Activated CD4-positive, alpha-beta T cell treated with anti-CD3 and anti-CD28 coated beads, Interleukin-2, amount 10 ng/mL, durations not matched to agents 7 days and 5 days (primary cell): ENCODE data around the gene LASP1NB.

Source experiments
- CTCF ChIA-PET: fragments of 350-600 bp; sonication (Branson Sonifier 250); formaldehyde crosslinking; loops from one replicate; lab custom pipeline; 2021; ENCODE audit warnings: antibody characterized with exemption; lab: Charles Lee
- POLR2A ChIA-PET: fragments of 350-600 bp; sonication (Branson Sonifier 250); formaldehyde crosslinking; loops from one replicate; lab custom pipeline; 2021; ENCODE audit warnings: antibody characterized with exemption; lab: Charles Lee
- DNase-seq: peaks from one replicate; pipeline ENCODE4 v3.0.0-alpha.2; 2020
- H3K27ac Mint-ChIP-seq: one replicate; pipeline ENCODE4 v1.8.0; 2021; ENCODE audit warnings: mild to moderate bottlenecking, moderate library complexity, mixed read lengths
- H3K27me3 Mint-ChIP-seq: one replicate; pipeline ENCODE4 v1.8.0; 2021; ENCODE audit warnings: mixed read lengths
- H3K36me3 Mint-ChIP-seq: one replicate; pipeline ENCODE4 v1.8.0; 2021; ENCODE audit warnings: low read depth, mixed read lengths
- H3K4me1 Mint-ChIP-seq: one replicate; pipeline ENCODE4 v1.8.0; 2021; ENCODE audit warnings: mixed read lengths
- H3K4me3 Mint-ChIP-seq: one replicate; pipeline ENCODE4 v1.8.0; 2021; ENCODE audit warnings: mild to moderate bottlenecking, moderate library complexity, mixed read lengths
- H3K9me3 Mint-ChIP-seq: one replicate; pipeline ENCODE4 v1.8.0; 2021; ENCODE audit warnings: mixed read lengths

The LASP1NB gene

GRCh38 chr17:38925263-38925995 is at the start of gene LASP1NB:
Gene LASP1NB, plus strand, starts transcription at chr17:38925614.
- Mint-ChIP-seq H3K4me1 (peaks cover 30% of the 10 kb centered on the region), H3K36me3 (peaks cover 5% of the 10 kb centered on the region), H3K4me3 (peak within 1 kb of the TSS; percentile 17), H3K9me3 (no peaks in the 10 kb centered on the region), H3K27me3 (no peaks in the 10 kb centered on the region), H3K27ac (peak within 1 kb of the TSS; percentile 72)
- POLR2A ChIA-PET, result interaction anchor here (1.0 kb wide), 1 partner anchor 25 kb away, joined by 3 read pairs; no protein-coding TSS in a partner anchor
- CTCF ChIA-PET, result interaction anchor here (0.8 to 2.0 kb wide), 4 partner anchors 15 to 40 kb away, joined by 3 to 4 read pairs (median 3); no protein-coding TSS in a partner anchor
- peak; percentile 57 for DNase-seq

- Mint-ChIP-seq H3K4me1 (peaks cover 93% of the 10 kb centered on the region), H3K27me3 (no peaks in the 10 kb centered on the region), H3K27ac (peak overlapping the region; percentile 79), H3K4me3 (no peak overlapping the region), H3K36me3 (peaks cover 46% of the 10 kb centered on the region), H3K9me3 (no peaks in the 10 kb centered on the region)
- peak; percentile 70 for DNase-seq
- POLR2A ChIA-PET, result no interaction called here
- CTCF ChIA-PET, result interaction anchor here (0.7 to 1.4 kb wide), 4 partner anchors 8 to 21 kb away, joined by 3 to 5 read pairs (median 4); no protein-coding TSS in a partner anchor
These were observed 48.1 kb upstream of the LASP1NB start for GRCh38 chr17:38877130-38877851.

GRCh38 chr17:38879878-38880665 is 45.3 kb upstream of the LASP1NB start:
- no peaks in the 10 kb centered on the region for H3K9me3 Mint-ChIP-seq
- DNase-seq, result peak; percentile 43
- H3K36me3 Mint-ChIP-seq, result peaks cover 65% of the 10 kb centered on the region
- ChIA-PET CTCF (no interaction called here), POLR2A (interaction anchor here (0.7 kb wide), 1 partner anchor 49 kb away, joined by 3 read pairs; no protein-coding TSS in a partner anchor)
- peak overlapping the region; percentile 57 for H3K4me3 Mint-ChIP-seq
- H3K27me3 Mint-ChIP-seq, result no peaks in the 10 kb centered on the region
- peaks cover 90% of the 10 kb centered on the region for H3K4me1 Mint-ChIP-seq
- H3K27ac Mint-ChIP-seq, result peak overlapping the region; percentile 80

GRCh38 chr17:38881600-38882191 is 43.7 kb upstream of the LASP1NB start:
- peaks cover 92% of the 10 kb centered on the region for H3K4me1 Mint-ChIP-seq
- no peaks in the 10 kb centered on the region for H3K27me3 Mint-ChIP-seq
- H3K36me3 Mint-ChIP-seq, result peaks cover 76% of the 10 kb centered on the region
- peak overlapping the region; percentile 88 for H3K27ac Mint-ChIP-seq
- POLR2A ChIA-PET, result interaction anchor here (0.9 kb wide), 1 partner anchor 12 kb away, joined by 3 read pairs; no protein-coding TSS in a partner anchor
- CTCF ChIA-PET, result interaction anchor here (0.6 to 1.6 kb wide), 5 partner anchors 9 to 205 kb away, joined by 3 to 5 read pairs (median 5); no protein-coding TSS in a partner anchor
- H3K4me3 Mint-ChIP-seq, result peak overlapping the region; percentile 21
- no peaks in the 10 kb centered on the region for H3K9me3 Mint-ChIP-seq
- peak; percentile 48 for DNase-seq

DNA sequence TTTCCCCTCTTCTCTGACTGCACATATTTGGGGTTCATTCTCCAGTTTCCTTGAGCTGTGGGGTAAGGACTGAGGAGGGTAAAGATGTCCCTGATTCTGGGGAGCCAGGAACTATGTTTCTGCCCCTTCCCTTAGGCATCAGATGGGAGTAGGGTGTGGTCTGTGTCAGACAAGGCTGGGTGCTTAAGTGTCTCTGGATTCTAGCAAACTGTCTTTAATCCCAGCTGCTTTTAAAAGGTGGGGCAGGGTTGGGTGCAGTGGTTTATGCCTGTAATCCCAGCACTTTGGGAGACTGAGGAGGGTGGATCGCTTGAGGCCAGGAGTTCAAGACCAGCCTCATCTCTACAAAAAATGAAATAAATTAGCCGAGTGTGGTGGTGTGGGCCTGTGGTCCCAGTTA is 42.5 kb upstream of the LASP1NB start:
- peak overlapping the region; percentile 88 for H3K27ac Mint-ChIP-seq
- H3K27me3 Mint-ChIP-seq, result no peaks in the 10 kb centered on the region
- H3K4me1 Mint-ChIP-seq, result peaks cover 90% of the 10 kb centered on the region
- H3K9me3 Mint-ChIP-seq, result no peaks in the 10 kb centered on the region
- CTCF ChIA-PET, result interaction anchor here (1.6 kb wide), 2 partner anchors 10 to 14 kb away, joined by 5 read pairs; no protein-coding TSS in a partner anchor
- no peak for DNase-seq
- peak overlapping the region; percentile 18 for H3K4me3 Mint-ChIP-seq
- POLR2A ChIA-PET, result no interaction called here
- H3K36me3 Mint-ChIP-seq, result peaks cover 75% of the 10 kb centered on the region

- Mint-ChIP-seq H3K27ac (peak overlapping the region; percentile 88), H3K9me3 (no peaks in the 10 kb centered on the region), H3K4me3 (peak overlapping the region; percentile 54), H3K27me3 (no peaks in the 10 kb centered on the region), H3K36me3 (peaks cover 73% of the 10 kb centered on the region), H3K4me1 (peaks cover 89% of the 10 kb centered on the region)
- peak; percentile 42 for DNase-seq
- POLR2A ChIA-PET, result no interaction called here
- CTCF ChIA-PET, result interaction anchor here (0.7 to 2.7 kb wide), 3 partner anchors 10 to 547 kb away, joined by 3 to 11 read pairs (median 3); no protein-coding TSS in a partner anchor
These were observed 41.6 kb upstream of the LASP1NB start for GRCh38 chr17:38883592-38884526.

- Mint-ChIP-seq H3K4me3 (peak overlapping the region; percentile 21), H3K27me3 (no peaks in the 10 kb centered on the region), H3K4me1 (peaks cover 92% of the 10 kb centered on the region), H3K27ac (peak overlapping the region; percentile 82), H3K36me3 (peaks cover 74% of the 10 kb centered on the region), H3K9me3 (no peaks in the 10 kb centered on the region)
- DNase-seq, result no peak
- ChIA-PET CTCF (interaction anchor here (0.6 to 2.7 kb wide), 8 partner anchors 8 to 112 kb away, joined by 3 to 11 read pairs (median 4); partner anchors contain the start of gene LASP1NB), POLR2A (no interaction called here)
These were observed 40.2 kb upstream of the LASP1NB start for GRCh38 chr17:38885044-38885727.

DNA sequence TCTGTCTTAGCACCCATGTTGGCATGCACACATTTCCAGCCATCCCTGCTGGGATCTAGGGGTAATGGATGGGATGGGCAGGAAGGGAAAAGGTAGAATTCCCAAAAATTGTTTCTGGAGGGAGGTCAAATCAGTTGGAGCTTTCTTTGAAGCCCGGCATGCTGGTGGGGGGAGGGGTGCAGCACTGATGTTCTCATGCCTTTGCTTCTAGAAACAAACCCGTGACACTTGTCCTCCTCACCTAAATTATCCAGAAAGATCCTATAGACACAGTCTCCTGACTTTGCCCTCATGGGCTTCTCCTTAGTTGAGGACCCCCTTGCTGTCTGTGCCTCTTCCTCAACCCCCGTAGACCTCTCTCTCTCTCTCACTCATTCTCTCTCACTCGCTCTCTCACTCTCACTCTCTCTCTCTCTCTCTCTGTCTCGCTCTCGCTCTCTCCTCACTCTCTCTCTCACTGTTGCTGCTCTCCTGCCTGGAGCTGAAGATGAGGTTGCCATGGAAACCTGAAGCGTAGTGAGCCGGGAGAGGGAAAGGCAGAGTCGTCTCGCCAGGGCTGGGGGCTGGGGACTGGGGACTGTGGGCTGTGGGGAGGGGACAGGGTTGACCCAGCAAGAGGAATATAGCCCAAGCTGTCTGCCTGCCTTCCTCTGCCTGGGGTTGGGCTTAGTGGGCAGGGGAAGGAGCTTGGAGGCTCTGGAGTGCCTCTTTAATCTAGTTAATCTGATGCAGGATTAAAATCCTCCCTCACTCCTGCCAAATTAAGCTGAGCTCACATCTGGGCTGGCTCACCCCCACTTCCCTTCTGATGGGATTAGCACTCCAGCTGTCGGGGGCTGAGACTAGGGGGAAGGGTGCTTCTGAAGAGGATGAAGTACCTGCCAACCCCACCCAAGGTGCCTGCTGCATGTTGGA is 39.4 kb upstream of the LASP1NB start:
- no peak for DNase-seq
- peak overlapping the region; percentile 82 for H3K27ac Mint-ChIP-seq
- H3K4me1 Mint-ChIP-seq, result peaks cover 92% of the 10 kb centered on the region
- CTCF ChIA-PET, result interaction anchor here (0.6 to 2.7 kb wide), 9 partner anchors 8 to 111 kb away, joined by 3 to 11 read pairs (median 4); partner anchors contain the start of gene LASP1NB
- no peaks in the 10 kb centered on the region for H3K9me3 Mint-ChIP-seq
- peak overlapping the region; percentile 21 for H3K4me3 Mint-ChIP-seq
- H3K36me3 Mint-ChIP-seq, result peaks cover 69% of the 10 kb centered on the region
- POLR2A ChIA-PET, result interaction anchor here (0.7 kb wide), 1 partner anchor 31 kb away, joined by 5 read pairs; no protein-coding TSS in a partner anchor
- no peaks in the 10 kb centered on the region for H3K27me3 Mint-ChIP-seq

- Mint-ChIP-seq H3K4me3 (no peak overlapping the region), H3K27ac (peak overlapping the region; percentile 82), H3K36me3 (peaks cover 67% of the 10 kb centered on the region), H3K27me3 (no peaks in the 10 kb centered on the region), H3K4me1 (peaks cover 92% of the 10 kb centered on the region), H3K9me3 (no peaks in the 10 kb centered on the region)
- POLR2A ChIA-PET, result no interaction called here
- CTCF ChIA-PET, result interaction anchor here (0.6 to 2.7 kb wide), 4 partner anchors 9 to 85 kb away, joined by 3 to 11 read pairs (median 4); no protein-coding TSS in a partner anchor
- DNase-seq, result no peak
These were observed 38.8 kb upstream of the LASP1NB start for GRCh38 chr17:38886643-38887010.

- H3K27ac Mint-ChIP-seq, result peak overlapping the region; percentile 62
- ChIA-PET CTCF (no interaction called here), POLR2A (no interaction called here)
- H3K4me1 Mint-ChIP-seq, result peaks cover 92% of the 10 kb centered on the region
- no peaks in the 10 kb centered on the region for H3K27me3 Mint-ChIP-seq
- H3K36me3 Mint-ChIP-seq, result peaks cover 59% of the 10 kb centered on the region
- H3K4me3 Mint-ChIP-seq, result no peak overlapping the region
- DNase-seq, result no peak
- H3K9me3 Mint-ChIP-seq, result no peaks in the 10 kb centered on the region
These were observed 36.6 kb upstream of the LASP1NB start for GRCh38 chr17:38888842-38889241.
